Vagina (tissue), 2 donors: ENCODE measurements around the gene HBA1.
"Not testable (repeated sequence)": the region's sequence is repeated elsewhere in the genome, so short reads cannot be mapped to it uniquely, and the experiment has no call there.

Experiments used
- POLR2A ChIP-seq, 2 donors: fragments of 450-650 bp; IDR thresholded peaks; one replicate each; pipeline ENCODE4 v1.6.1; 2017; ENCODE audit warnings: antibody characterized with exemption in 2 of 2, mild to moderate bottlenecking in 2 of 2, moderate library complexity in 2 of 2
- POLR2AphosphoS5 ChIP-seq, 2 donors: sonication (generic); formaldehyde crosslinking; IDR thresholded peaks; one replicate each; pipeline ENCODE4 v1.9.0; 2017; ENCODE audit warnings: antibody characterized with exemption in 2 of 2, mild to moderate bottlenecking in 2 of 2, low read depth in 1 of 2; ENCODE audit not compliant: insufficient read depth in 1 of 2
- TF ChIP-seq, protein P1 (sequence below), 3 experiments: fragments of 450-650 bp in 2 of 3; fragments of 200-600 bp in 1 of 3; sonication (generic) in 1 of 3; IDR thresholded peaks; one replicate each; pipeline ENCODE4 v1.5.1; 2017 to 2019; ENCODE audit warnings: antibody characterized with exemption in 3 of 3, mild to moderate bottlenecking in 2 of 3, moderate library complexity in 2 of 3

DNA sequence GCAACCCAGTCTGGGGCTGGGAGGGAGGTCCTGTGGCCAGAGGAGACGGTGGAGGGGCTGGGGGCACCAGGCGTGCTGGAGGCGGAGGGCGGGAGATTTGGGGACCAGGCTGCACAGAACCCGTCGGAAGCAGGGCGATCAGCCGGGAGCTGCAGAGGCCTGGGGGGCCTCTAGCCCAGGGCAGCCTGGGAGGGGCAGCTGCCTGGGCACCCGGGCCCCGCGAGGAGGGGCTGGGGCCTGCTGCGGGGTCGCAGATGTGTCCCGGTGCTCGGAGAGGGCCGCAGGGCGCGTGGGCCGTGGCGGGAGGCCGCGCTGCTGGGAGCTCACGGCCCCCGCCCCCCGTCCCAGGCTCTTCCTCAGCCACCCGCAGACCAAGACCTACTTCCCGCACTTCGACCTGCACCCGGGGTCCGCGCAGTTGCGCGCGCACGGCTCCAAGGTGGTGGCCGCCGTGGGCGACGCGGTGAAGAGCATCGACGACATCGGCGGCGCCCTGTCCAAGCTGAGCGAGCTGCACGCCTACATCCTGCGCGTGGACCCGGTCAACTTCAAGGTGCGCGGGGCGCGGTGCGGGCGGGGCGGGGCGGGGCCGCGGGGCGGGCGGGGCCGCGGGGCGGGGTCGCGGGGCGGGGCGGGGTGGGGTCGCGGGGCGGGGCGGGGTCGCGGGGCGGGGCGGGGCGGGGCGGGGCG is 12.2 kb upstream of the HBA1 start:
- TF ChIP-seq, protein P1, sequence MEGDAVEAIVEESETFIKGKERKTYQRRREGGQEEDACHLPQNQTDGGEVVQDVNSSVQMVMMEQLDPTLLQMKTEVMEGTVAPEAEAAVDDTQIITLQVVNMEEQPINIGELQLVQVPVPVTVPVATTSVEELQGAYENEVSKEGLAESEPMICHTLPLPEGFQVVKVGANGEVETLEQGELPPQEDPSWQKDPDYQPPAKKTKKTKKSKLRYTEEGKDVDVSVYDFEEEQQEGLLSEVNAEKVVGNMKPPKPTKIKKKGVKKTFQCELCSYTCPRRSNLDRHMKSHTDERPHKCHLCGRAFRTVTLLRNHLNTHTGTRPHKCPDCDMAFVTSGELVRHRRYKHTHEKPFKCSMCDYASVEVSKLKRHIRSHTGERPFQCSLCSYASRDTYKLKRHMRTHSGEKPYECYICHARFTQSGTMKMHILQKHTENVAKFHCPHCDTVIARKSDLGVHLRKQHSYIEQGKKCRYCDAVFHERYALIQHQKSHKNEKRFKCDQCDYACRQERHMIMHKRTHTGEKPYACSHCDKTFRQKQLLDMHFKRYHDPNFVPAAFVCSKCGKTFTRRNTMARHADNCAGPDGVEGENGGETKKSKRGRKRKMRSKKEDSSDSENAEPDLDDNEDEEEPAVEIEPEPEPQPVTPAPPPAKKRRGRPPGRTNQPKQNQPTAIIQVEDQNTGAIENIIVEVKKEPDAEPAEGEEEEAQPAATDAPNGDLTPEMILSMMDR (IDR thresholded peaks at IDR 0.05): not testable (repeated sequence)
- TF ChIP-seq POLR2A (IDR thresholded peaks at IDR 0.05); POLR2AphosphoS5 (IDR thresholded peaks at IDR 0.05; ENCODE audit: insufficient read depth in 1 of 2, low read depth in 1 of 2): not testable (repeated sequence)
